ENCODE data around the gene FEM1B.

The FEM1B gene

DNA sequence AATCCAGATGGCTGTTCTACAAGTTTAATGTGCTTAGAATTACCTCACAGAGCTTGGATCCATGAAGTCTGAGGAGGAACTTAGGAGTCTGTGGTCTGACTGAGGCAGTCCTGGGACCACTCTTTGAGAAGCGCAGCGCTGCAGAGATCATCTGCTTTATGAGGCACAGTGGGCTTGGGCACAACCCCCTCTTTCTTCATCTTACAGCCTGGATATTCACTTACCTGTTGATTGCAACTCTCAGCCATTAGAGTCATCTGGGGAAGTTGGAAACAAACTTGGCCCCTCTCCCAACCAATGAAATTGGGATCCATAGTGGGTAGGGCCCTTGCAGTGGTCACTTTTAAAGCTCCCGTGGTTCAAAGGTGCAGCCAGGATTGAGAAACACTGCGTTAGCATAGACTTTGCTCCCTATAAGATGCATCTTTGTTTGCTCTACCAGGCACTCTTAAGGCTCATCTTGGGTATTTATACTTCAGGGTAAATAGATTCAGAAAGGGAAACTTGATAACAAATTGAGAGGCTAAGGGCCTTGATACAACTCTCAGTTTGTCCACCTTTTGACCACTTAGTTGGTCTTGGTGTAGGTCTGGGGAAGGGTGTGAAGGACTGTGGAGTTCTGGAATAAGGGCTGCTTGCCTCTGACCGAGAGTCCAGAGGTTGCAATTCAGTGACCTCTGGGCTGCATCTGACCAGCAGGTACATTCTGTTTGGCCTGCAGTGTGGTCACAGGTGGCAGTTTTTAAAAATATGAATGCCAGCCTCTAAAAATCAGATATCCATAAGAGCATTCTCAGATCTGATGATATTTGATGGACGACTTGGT is 22.8 kb downstream of the FEM1B start:
- no peak for FAIRE-seq
- no peak for DNase-seq (ENCODE audit: insufficient read length, low spot score)

DNA sequence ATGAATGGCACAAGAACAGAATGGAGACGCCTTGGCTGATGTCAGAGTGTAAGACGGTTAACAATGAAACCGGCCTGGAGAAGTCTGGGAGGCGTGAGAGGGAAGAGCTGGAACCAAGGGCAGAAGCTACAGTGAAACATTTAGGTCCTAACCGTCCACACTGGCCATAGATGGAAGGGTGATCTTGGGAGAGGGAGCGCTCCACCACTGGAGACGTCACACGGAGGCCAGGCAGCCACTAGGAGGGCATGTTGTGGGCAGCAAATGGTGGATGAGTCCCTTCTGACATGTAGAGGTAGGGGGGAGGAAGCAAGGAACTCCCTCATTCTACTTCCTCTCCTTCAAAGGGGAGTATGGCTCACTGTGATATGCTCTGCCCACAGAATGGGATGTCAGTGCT is 23.8 kb downstream of the FEM1B start:
- DNase-seq (ENCODE audit: insufficient read length, low spot score) (no peak), FAIRE-seq (no peak)
- TF ChIP-seq POLR2A (IDR thresholded peaks at IDR 0.05; ENCODE audit: low read depth, low read length), result no peak

More for the DNA sequence above, 22.8 kb downstream of the FEM1B start:
- no peak for TF ChIP-seq POLR2A (IDR thresholded peaks at IDR 0.05; ENCODE audit: low read depth, low read length)

- TF ChIP-seq POLR2A (IDR thresholded peaks at IDR 0.05; ENCODE audit: low read depth, low read length), result no peak
- DNase-seq (ENCODE audit: insufficient read length, low spot score) (no peak), FAIRE-seq (no peak)
Measured at GRCh38 chr15:68302729-68303128, 25.2 kb downstream of the FEM1B start.

DNA sequence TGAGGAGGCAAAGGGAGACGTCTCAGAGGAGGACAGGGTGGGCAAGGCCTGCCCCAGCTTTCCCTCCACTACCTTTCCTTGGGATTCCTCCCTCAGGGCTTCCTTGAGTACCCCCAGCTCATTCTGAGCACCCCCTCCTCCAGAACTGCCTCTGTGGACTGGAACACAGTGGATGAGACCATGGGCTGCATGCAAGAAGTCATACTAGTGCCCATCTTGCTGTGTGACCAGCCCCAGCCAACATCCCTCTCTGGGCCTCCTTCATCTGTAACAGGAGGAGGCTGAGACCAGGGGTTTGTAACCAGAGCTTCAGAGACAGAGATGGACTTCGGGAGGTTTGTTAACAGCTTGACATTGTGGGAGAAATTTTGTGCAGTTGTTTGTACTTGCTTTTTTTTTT is 25.6 kb downstream of the FEM1B start:
- FAIRE-seq (no peak), DNase-seq (ENCODE audit: insufficient read length, low spot score) (no peak)
- TF ChIP-seq POLR2A (IDR thresholded peaks at IDR 0.05; ENCODE audit: low read depth, low read length), result no peak

- no peak for FAIRE-seq
- no peak for TF ChIP-seq POLR2A (IDR thresholded peaks at IDR 0.05; ENCODE audit: low read depth, low read length)
- no peak for DNase-seq (ENCODE audit: insufficient read length, low spot score)
Measured at GRCh38 chr15:68303560-68304436, 26.3 kb downstream of the FEM1B start.

- no peak for TF ChIP-seq POLR2A (IDR thresholded peaks at IDR 0.05; ENCODE audit: low read depth, low read length)
- FAIRE-seq, result no peak
- DNase-seq (ENCODE audit: insufficient read length, low spot score), result no peak
Measured at GRCh38 chr15:68304589-68305337, 27.2 kb downstream of the FEM1B start.

DNA sequence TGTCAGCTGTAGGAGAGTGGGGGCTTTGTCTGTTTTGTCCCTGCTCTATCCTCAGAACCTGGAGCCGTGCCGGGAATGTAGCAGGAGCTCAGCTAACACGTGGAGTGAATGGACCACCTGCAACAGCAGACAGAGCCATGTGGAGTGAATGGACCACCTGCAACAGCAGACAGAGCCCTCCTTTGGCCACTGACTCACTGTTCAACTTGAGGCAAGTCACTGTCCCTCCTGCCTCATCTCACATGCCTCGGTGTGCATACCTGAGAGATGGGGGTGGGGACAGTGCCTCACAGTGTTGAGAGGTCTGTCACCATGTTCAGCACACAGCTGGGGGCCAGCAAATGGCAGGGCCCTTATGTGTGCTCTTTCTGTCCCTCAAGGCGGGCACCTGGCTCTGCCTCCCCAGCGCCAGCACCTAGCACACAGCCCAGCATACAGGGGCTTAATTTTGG is 27.9 kb downstream of the FEM1B start:
- TF ChIP-seq POLR2A (IDR thresholded peaks at IDR 0.05; ENCODE audit: low read depth, low read length), result no peak
- DNase-seq (ENCODE audit: insufficient read length, low spot score) (no peak), FAIRE-seq (no peak)

GRCh38 chr15:68307131-68307928 is 29.8 kb downstream of the FEM1B start:
- DNase-seq (ENCODE audit: insufficient read length, low spot score) (no peak), FAIRE-seq (no peak)
- TF ChIP-seq POLR2A (IDR thresholded peaks at IDR 0.05; ENCODE audit: low read depth, low read length), result no peak

- no peak for DNase-seq (ENCODE audit: insufficient read length, low spot score)
- no peak for FAIRE-seq
Measured at GRCh38 chr15:68309024-68309423, 31.5 kb downstream of the FEM1B start.

DNA sequence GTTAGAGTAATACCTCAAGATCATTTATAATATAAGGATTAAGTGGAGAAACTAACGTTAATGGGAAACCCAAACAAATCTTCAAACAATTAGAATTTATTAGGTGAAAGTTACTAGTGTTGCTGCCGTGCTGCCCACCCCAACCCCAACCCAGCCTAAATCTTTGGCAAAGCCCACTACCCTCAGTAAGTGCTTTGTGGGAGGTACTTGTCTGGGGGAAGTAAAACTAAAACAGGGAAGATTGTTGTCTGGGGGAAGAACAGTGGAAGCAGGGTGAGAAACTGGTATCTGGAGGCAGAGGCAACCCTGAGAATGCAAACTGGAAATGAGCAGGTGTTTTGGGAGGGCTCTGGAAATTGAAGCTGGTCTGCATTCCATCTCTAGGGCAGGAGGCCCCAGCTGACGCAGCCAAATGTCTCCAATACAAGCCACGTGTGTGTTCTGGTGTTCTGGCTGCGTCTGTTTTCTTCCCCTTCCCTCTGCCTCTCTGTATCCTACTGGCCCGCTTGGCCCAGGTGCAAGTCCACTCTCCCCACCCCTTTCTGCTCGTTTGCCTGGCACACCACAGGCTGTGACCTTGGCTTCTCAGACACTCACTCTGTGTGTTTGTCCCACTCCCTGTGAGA is 32.7 kb downstream of the FEM1B start:
- no peak for FAIRE-seq
- DNase-seq (ENCODE audit: insufficient read length, low spot score), result no peak
- no peak for TF ChIP-seq POLR2A (IDR thresholded peaks at IDR 0.05; ENCODE audit: low read depth, low read length)

More at GRCh38 chr15:68309024-68309423, 31.5 kb downstream of the FEM1B start:
- no peak for TF ChIP-seq POLR2A (IDR thresholded peaks at IDR 0.05; ENCODE audit: low read depth, low read length)

DNA sequence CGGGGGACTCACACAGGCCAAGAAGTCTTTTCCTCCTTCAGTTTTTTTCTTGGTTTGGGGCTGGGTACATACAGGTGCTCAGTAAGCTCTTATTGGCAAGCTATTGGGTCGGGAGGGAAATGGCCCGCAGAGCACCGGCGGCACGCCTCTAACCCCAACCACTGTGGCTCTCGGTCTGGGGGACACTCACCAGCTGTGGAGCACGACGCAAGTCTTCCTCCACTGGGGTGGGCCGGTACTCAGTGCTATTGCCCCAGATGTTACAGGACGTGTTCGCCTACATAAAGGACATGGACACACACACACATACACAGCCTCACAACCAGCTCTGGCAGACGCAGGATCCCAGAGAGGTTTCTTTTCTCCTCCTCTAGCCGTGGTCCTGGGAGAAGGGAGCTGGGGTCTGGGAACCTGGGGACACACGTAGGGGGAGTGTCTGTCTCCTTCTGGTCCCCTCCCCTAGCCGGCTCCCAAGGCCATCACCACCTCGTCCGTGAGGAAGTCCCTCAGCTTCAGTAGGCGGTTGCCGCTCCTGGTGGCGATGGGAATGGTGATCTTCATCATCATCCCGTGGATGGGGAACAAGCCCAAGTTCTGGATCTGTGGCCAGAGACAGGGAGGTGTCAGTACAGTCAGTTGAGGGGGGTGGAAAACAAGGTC is 33.4 kb downstream of the FEM1B start:
- DNase-seq (ENCODE audit: insufficient read length, low spot score) (no peak), FAIRE-seq (no peak)
- no peak for TF ChIP-seq POLR2A (IDR thresholded peaks at IDR 0.05; ENCODE audit: low read depth, low read length)

DNA sequence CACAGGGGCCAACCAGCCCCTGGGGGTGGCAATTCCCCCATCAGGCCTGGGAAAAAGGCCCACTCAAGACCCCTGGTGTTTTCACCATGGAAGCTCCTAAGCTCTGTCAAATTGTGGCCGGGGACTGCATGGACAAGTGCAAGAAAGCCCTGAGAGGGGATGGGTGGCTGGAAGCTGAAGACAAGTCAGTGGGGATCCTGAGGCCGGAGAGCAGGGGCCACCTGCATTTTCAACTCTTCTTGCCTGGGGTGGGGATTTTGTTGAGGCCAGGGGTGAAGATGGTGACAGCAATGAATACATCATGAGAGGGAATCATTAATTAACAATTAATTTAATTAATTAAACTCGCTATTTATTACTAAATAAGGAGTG is 33.9 kb downstream of the FEM1B start:
- FAIRE-seq, result no peak
- no peak for DNase-seq (ENCODE audit: insufficient read length, low spot score)
- TF ChIP-seq POLR2A (IDR thresholded peaks at IDR 0.05; ENCODE audit: low read depth, low read length), result no peak
